Endometrial microvascular endothelial cells (primary cell): Measurements from ENCODE around the gene LMLN. TPM values are rescaled to one million over a fixed set of nuclear protein-coding genes. Genes with fewer than 3 reads are reported as not detected.

Source experiments
- total RNA-seq: library from RNA; depleted of rRNA; stranded (reverse); fragments of >200 nt; gene quantifications from one replicate; pipeline ENCODE4 v1.2.3, GENCODE V29; 2015; ENCODE audit errors: inconsistent ontology term

LMLN gene
- total RNA-seq, 1 donor from 2014 or later: 3.9 TPM

Other genes starting within 250 kb of the LMLN start
- gene RUBCN, start 223.3 kb upstream of the LMLN start, total RNA-seq: 18.2 TPM
- 53.4 TPM for gene FYTTD1, start 210.3 kb upstream of the LMLN start, total RNA-seq
- gene LRCH3, start 169.0 kb upstream of the LMLN start, total RNA-seq: 32.1 TPM
- 766 TPM for gene RPL35A, start 10.0 kb upstream of the LMLN start, total RNA-seq